Epithelial cell of proximal tubule (primary cell): Measurements from ENCODE around the gene SYTL5. TPM values are rescaled to one million over a fixed set of nuclear protein-coding genes. Genes with fewer than 3 reads are reported as not detected.
A peak's percentile ranks its signal among the peaks of the same experiment; 100 is the strongest.

Source experiments
- DNase-seq: peaks from one replicate; pipeline ENCODE4 v3.0.0-alpha.2; 2011; ENCODE audit warnings: low read depth
- H3K4me3 ChIP-seq: 2 replicates; pipeline ENCODE4 v1.5.1; 2011; ENCODE audit warnings: low read depth, mild to moderate bottlenecking, low read length
- total RNA-seq: library from RNA; depleted of rRNA; stranded (reverse); fragments of >200 nt; gene quantifications from 2 replicates; pipeline ENCODE4 v1.2.3, GENCODE V29; 2015
- TF ChIP-seq, protein P1 (sequence below): conservative IDR thresholded peaks from 2 replicates; pipeline ENCODE4 v1.5.1; 2012; ENCODE audit warnings: low read depth, mild to moderate bottlenecking, low read length

SYTL5 gene
- total RNA-seq, 1 donor from 2014 or later = 0.17 TPM

DNA sequence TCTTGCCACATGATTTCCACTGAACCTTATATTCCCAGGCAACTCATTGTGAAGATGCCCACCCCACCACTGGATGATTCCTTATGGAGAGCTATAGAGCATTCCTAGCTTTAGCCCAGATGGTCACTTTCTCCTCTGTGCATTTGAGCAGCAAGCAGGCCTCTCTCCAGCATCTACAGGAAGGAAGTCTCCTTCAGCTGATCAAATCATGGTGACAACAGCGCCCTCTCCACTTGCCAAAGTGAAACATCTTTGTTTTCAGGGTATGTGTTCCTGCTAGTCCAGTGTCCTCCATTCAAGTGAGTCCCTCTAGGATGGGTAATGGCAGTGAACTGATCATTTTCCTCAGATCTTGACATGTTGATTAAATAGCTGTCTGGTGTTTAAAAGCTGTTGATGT is 10.9 kb upstream of the SYTL5 start:
- no peak overlapping the region for H3K4me3 ChIP-seq
- TF ChIP-seq, protein P1, sequence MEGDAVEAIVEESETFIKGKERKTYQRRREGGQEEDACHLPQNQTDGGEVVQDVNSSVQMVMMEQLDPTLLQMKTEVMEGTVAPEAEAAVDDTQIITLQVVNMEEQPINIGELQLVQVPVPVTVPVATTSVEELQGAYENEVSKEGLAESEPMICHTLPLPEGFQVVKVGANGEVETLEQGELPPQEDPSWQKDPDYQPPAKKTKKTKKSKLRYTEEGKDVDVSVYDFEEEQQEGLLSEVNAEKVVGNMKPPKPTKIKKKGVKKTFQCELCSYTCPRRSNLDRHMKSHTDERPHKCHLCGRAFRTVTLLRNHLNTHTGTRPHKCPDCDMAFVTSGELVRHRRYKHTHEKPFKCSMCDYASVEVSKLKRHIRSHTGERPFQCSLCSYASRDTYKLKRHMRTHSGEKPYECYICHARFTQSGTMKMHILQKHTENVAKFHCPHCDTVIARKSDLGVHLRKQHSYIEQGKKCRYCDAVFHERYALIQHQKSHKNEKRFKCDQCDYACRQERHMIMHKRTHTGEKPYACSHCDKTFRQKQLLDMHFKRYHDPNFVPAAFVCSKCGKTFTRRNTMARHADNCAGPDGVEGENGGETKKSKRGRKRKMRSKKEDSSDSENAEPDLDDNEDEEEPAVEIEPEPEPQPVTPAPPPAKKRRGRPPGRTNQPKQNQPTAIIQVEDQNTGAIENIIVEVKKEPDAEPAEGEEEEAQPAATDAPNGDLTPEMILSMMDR = peak; percentile 10
- no peak for DNase-seq

DNA sequence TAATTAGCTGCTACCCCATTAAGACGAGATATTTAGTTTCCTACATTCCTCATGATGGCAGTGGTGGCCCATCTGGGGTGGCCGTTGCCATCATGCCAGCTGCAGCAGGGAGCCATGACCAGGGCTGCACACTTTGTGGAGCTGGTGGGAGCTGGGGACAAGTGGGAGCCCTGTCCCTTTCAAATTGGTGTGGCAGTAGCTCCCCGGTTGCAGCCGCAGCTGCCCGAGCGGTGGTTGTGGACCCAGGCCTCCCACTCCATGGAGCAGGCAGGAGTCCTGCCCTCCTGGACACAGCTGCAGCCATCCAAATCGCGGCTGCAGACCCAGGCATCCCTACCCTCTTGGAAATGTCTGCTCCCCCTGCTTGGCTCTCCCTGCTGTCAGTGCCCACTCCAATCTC is 9.3 kb upstream of the SYTL5 start:
- DNase-seq = no peak
- TF ChIP-seq, protein P1 = no peak
- no peak overlapping the region for H3K4me3 ChIP-seq

DNA sequence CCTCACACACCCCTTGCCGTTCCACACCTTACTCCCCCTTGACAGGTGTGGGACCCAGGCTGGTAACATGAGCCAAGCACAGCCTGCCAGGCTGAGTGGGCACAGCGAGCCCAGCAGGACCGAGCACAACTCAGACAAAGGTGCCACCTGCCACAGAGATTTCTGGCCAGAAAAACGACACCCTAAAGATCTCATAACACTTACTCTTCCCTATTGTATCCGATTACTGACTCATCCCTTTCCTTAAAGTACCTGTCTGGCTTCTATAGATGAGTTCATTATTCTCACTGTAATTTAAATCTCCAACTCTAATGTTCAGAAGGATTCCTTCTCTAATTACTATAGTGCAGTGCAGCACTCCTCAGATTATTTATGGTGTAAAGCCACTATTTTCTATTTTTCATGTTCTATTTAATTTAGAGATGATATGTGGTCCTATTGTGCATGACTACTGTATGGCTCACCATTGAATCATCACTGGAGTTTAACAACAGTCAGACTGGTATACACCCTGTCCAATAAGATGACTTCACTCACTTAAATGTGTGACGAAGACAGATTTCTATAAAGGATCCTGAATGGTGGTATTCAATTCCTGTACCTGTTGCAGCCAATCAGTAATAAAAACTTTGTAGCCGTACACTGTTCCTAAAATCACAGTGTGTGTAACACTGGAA is 7.6 kb upstream of the SYTL5 start:
- no peak for DNase-seq
- TF ChIP-seq, protein P1 = no peak
- no peak overlapping the region for H3K4me3 ChIP-seq

DNA sequence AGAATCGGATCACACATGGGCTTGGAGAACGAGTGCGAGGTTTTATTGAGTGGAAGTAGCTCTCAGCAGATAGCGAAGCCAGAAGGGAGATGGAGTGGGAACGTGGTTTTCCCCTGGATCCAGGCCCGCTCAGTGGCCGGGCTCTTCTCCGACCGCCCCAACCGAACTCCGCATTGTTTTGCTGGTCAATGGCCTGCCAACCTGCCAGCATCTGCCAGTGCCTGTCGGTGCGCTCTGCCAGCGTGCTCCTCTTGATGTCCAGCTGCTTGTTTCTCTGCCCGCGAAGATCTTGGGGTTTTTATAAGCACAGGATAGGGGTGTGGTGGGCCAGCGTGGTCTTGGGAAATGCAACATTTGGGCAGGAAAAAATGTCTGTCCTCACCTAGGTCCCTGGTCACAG is 5.6 kb upstream of the SYTL5 start:
- TF ChIP-seq, protein P1 = no peak
- DNase-seq = no peak
- H3K4me3 ChIP-seq = no peak overlapping the region

DNA sequence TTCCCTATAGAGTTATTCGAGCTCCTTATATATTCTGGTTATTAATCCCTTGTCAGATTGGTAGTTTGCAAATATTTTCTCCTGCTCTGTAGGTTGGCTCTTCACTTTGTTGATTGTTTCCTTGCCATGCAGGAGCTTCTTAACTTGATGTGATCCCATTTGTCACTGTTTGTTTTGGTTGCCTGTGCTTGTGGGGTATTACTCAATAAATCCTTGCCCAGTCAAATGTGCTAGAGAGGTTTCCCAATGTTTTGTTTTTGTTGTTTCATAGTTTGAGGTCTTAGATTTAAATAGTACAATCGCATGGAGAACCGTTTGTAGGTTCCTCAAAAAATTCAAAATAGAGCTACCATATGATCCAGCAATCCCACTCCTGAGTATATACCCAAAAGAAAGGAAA is 2.3 kb upstream of the SYTL5 start:
- DNase-seq = no peak
- TF ChIP-seq, protein P1 = no peak
- H3K4me3 ChIP-seq = no peak overlapping the region

DNA sequence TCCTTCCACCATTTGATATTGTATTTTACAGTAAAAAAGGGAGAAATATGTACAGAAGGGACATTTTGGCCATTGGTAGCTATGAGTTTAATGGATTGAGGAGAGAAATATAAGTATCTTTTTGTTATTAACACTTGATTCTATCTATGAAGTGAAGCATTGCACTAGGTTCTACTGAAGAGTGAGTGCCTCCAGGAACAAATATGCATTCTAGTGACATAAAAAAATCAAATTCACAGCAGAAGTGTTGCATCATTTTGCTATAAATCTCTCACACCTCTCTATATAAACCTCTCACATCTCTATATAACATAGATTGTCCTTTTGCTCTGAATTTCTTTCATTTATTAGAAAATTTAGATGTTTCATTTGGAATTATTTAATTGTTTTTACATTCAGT is 425 bp downstream of the SYTL5 start:
- no peak overlapping the region for H3K4me3 ChIP-seq
- DNase-seq = no peak
- TF ChIP-seq, protein P1 = no peak

DNA sequence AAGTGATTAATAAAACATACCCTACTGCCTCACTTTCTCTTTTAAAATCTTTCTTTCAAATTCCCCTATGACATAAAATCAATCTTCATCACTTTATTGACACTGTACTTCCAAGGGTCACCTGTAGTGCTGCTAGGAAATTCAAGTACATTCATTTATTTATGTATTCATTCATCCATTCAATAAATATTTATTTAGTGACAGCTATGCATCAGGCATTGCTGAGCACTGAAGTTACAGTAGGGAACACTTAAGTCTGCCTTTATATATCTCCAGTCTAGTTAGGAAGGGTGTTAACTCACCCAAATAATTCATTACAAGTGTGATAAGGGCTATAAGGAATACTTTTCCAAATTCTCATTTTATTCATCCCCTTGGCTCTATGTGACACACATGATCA is 2.3 kb downstream of the SYTL5 start:
- DNase-seq = no peak
- H3K4me3 ChIP-seq = no peak overlapping the region
- TF ChIP-seq, protein P1 = no peak
